ENCODE measurements around the gene SLC24A3.

DNA sequence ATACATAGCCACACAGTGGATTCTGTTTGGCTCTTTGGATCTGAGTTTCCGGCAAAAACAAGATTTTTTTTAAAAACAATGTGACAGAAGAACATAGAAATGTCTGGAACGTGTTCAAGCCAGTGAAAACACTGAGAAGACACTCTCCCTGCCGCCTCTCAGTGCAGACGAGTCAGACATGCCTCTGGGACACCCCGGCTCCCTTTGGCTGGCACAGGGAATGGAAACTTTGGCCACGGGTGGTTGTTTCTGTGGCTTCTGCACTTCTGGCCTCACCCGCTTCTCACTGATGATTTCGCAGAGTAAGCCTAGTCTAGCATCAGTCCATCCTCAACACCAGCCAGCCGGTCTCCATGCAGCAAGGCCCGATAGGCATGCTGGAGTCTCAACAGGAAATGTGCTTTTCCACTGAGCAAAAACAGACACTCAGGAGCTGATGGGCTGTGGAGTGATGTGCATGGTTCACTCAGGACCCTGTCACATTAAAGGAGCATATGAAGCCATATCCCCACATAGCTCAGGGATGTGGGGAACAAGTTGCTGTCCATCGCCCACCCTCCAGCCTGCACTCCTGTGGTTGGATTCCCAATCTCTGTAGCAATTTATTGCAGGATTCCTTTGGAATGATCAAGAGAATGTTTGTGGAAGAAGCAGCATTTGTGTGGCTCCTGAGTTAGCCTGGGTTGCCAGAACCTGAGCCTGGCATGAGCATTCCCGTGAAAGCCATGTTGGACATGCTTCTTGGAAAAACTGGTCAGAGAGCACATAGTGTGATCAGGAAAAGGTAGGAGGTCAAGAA, 283.7 kb downstream of the SLC24A3 start:
- TF ChIP-seq, protein P1, sequence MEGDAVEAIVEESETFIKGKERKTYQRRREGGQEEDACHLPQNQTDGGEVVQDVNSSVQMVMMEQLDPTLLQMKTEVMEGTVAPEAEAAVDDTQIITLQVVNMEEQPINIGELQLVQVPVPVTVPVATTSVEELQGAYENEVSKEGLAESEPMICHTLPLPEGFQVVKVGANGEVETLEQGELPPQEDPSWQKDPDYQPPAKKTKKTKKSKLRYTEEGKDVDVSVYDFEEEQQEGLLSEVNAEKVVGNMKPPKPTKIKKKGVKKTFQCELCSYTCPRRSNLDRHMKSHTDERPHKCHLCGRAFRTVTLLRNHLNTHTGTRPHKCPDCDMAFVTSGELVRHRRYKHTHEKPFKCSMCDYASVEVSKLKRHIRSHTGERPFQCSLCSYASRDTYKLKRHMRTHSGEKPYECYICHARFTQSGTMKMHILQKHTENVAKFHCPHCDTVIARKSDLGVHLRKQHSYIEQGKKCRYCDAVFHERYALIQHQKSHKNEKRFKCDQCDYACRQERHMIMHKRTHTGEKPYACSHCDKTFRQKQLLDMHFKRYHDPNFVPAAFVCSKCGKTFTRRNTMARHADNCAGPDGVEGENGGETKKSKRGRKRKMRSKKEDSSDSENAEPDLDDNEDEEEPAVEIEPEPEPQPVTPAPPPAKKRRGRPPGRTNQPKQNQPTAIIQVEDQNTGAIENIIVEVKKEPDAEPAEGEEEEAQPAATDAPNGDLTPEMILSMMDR (IDR thresholded peaks at IDR 0.05), result no peak
- TF ChIP-seq EZH2 (IDR thresholded peaks at IDR 0.05), result no peak
- no peak for TF ChIP-seq EZH2phosphoT487 (IDR thresholded peaks at IDR 0.05)
